Measurements from ENCODE around the gene ITGBL1.

ITGBL1 gene, protein sequence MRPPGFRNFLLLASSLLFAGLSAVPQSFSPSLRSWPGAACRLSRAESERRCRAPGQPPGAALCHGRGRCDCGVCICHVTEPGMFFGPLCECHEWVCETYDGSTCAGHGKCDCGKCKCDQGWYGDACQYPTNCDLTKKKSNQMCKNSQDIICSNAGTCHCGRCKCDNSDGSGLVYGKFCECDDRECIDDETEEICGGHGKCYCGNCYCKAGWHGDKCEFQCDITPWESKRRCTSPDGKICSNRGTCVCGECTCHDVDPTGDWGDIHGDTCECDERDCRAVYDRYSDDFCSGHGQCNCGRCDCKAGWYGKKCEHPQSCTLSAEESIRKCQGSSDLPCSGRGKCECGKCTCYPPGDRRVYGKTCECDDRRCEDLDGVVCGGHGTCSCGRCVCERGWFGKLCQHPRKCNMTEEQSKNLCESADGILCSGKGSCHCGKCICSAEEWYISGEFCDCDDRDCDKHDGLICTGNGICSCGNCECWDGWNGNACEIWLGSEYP

DNA sequence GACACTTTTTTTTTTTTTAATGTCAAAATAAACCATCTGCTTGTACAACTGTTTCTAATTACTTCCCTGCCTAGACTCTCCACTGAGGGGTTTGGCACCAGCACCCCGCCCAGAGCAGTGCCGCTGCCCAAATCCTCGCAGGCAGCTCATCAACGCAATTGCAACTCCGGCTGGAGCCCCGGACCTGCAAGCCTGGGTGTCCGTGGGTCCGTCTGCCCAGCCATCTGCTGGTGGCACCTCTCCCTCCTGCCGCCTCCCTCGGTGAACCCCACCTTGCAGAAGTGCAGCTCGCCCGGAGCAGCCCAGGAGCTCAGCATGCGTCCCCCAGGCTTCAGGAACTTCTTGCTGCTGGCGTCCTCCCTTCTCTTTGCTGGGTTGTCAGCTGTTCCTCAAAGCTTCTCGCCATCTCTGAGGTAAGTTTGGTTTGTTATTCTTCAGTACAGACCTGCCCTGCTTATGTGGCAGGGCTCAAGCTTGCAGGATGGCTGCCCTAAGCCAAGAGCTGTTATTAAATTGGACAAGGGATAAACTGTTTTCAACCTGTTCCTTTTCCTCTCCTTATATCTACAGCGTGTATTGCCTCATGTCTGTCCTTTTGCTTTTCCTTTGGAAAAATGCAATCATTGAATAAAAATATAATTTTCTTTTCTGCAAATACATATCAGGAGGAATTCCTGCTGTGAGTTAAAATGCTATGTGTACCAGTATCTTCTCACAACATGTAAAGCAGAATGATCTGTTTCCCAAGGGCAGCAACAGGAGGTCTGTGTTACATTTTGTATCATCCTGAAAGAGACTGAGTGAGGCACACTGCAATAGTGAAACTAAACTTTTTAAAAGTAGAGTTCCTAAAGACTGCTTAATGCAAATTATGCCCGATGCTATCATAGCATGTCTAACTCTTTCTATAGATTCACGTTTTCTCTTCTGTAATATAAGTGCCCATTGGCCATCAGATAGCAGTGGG is at the start of gene ITGBL1:
Gene ITGBL1 (plus strand): TSS at position 157 of the 967 bp plus-strand sequence. CDS start 159 bp downstream, at position 316.
- no peak within 1 kb of the TSS for H3K27ac ChIP-seq
- TF ChIP-seq, protein P1, sequence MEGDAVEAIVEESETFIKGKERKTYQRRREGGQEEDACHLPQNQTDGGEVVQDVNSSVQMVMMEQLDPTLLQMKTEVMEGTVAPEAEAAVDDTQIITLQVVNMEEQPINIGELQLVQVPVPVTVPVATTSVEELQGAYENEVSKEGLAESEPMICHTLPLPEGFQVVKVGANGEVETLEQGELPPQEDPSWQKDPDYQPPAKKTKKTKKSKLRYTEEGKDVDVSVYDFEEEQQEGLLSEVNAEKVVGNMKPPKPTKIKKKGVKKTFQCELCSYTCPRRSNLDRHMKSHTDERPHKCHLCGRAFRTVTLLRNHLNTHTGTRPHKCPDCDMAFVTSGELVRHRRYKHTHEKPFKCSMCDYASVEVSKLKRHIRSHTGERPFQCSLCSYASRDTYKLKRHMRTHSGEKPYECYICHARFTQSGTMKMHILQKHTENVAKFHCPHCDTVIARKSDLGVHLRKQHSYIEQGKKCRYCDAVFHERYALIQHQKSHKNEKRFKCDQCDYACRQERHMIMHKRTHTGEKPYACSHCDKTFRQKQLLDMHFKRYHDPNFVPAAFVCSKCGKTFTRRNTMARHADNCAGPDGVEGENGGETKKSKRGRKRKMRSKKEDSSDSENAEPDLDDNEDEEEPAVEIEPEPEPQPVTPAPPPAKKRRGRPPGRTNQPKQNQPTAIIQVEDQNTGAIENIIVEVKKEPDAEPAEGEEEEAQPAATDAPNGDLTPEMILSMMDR (conservative IDR thresholded peaks at IDR 0.05) = no peak

DNA sequence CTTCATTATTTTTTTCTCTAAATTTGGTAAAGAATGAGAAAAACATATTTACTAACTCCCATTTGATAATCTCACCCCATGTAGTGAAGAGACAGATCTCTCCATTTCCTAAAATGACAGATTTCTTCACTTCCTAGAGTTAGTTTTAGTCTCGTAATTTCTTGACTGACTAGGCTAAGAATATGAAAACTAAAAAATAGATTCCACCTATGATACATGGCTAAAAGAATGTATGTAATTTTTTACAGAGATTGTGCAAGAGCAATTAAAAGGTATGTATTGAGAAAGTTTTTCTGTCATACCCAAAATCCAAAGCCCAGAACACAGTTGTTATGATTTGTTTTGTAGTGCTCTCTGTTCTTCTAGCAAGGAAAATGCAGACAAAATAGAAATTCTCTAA is 45.7 kb upstream of the ITGBL1 start:
- H3K27ac ChIP-seq = no peak overlapping the region
- TF ChIP-seq, protein P1 (conservative IDR thresholded peaks at IDR 0.05) = no peak

DNA sequence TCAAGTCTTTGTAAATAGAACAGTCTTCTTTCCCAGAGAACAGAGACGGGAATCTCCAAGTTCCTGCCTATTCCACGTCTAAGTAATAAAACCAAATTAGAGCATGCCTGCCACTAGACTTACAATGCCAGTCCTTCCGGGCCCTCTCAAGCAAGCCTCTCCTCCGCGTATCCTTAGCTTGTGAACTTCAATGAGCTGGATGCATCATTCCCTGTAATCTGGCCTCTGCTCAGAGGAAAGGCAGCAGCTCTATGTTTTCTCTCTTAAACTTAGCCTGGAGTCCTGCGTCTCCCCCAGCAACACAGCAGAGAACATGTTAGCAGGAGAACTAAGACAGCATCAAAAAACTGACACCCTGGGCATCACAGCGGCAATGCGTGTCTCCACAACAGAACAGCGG is 44.3 kb upstream of the ITGBL1 start:
- no peak overlapping the region for H3K27ac ChIP-seq
- TF ChIP-seq, protein P1 (conservative IDR thresholded peaks at IDR 0.05) = no peak

DNA sequence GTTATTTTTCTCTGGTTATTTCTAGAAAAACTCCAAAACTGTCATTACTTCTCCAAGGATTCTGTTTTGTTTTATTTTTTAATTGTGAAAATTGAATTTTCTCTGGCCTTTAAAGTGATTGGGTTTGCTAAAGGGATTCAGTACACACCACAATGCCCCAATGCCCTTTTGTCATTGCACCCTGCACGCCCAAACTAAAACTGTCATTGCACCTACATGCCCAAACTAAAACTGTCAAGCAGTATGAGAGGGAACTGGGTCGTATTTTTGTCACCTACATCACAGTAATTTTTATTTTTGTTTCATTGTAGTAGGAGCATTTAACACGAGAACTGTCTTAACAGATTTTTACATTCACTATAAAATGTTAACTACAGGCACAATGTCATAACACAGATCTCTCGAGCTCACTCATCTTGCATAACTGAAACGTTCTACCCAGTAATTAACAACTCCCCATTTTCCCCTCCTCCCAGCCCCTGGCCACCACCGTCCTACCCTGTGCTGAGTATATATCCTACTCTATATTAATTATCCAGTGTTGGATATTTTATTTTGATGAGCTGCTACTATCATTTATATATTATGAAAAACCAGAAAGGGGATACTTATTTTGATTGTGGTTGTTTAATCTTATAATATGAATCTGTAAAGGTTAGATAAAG is 43.4 kb upstream of the ITGBL1 start:
- H3K27ac ChIP-seq = no peak overlapping the region
- TF ChIP-seq, protein P1 (conservative IDR thresholded peaks at IDR 0.05) = no peak

DNA sequence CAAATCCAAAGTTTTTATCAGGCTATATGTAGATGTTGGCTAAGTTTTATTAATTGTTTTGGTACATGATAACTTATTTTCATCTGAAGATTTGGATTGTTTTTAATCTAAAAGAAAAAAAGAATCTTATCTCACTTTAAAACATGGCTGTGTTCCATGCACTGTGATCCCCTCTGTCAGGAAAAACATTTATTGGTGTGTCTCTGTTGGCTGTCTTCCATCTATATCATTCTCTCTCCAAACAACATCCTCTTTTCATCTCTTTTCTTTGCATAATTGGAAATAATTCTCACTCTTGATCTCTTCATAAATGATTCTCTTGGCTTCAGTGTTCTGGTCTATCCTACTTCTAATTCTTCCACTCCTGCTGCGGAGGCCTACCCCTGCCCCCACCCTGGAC is 40.4 kb upstream of the ITGBL1 start:
- TF ChIP-seq, protein P1 (conservative IDR thresholded peaks at IDR 0.05) = no peak
- no peak overlapping the region for H3K27ac ChIP-seq

DNA sequence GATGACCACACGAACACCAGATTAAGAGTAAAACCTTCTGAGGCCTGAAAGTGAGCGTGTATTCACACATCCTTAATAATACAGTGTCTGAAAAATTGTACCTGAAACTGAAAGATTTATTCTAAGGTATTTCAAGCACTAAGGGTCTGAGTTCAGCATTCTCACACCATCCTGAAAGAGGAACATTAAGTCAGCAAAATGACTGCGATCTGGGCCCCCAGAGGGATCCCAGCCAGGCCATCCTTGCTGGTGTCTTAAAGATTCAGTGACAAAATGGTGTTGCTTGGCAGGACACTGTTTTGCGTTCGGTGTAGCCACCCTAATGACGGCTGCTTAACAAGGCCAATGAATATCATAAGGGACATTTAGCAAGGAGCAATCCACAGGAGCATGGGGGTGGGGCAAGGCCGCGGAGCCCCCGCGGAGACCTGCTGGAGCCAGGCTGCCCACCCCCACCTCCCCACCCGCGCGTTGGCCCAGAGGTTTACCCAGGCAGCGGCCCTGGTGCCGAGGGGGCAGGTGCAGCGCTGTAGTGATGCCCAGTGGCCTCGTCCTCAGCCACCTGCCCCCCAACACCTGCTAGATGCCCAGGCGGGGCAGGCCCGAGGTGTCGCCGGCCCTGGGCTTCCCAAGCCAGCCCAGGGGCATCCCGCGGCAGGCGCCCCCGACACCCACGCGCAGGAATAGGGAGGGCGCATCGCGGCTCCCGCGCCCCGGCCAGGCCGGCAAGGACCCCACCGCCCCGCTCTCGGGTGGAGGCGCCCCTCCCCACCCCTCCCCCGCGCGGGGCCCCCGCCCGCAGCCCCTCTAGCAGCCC is 36.9 kb upstream of the ITGBL1 start:
- TF ChIP-seq, protein P1 (conservative IDR thresholded peaks at IDR 0.05) = no peak
- no peak overlapping the region for H3K27ac ChIP-seq
